GM21737 (cell line): Measurements from ENCODE around the gene NRF1.

Experiments
- ATAC-seq: cut with Tn5 transposase; IDR thresholded peaks from one replicate; pipeline ENCODE4 v1.9.1; 2021; ENCODE audit warnings: mild to moderate bottlenecking, moderate library complexity; ENCODE audit not compliant: unreplicated experiment

Gene NRF1

DNA sequence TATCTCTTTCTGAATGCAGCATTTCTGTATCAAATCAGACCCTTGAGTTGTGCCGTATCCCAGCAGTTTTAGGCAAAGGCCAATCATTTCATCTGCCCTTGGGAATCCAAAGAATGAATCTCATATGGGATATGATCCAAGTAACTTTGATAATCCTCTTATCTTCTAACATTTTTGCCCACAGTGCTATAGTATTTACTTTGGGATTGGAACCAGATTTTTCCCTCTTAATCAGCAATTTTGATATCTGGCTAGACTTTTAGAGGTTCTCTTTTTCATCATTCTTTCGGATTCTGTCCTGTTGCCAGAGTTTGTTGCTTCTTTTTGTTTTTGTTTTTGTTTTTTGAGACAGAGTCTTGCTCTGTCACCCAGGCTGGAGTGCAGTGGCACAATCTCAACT is 118.0 kb downstream of the NRF1 start:
- ATAC-seq, result no peak

GRCh38 chr7:129730159-129730558 is 118.6 kb downstream of the NRF1 start:
- ATAC-seq, result no peak

- ATAC-seq, result no peak
These were observed 122.9 kb downstream of the NRF1 start for GRCh38 chr7:129734400-129734799.

GRCh38 chr7:129739427-129739826 is 127.9 kb downstream of the NRF1 start:
- no peak for ATAC-seq

GRCh38 chr7:129740574-129741410 is 129.3 kb downstream of the NRF1 start:
- no peak for ATAC-seq

- no peak for ATAC-seq
These were observed 130.3 kb downstream of the NRF1 start for GRCh38 chr7:129741743-129742213.

DNA sequence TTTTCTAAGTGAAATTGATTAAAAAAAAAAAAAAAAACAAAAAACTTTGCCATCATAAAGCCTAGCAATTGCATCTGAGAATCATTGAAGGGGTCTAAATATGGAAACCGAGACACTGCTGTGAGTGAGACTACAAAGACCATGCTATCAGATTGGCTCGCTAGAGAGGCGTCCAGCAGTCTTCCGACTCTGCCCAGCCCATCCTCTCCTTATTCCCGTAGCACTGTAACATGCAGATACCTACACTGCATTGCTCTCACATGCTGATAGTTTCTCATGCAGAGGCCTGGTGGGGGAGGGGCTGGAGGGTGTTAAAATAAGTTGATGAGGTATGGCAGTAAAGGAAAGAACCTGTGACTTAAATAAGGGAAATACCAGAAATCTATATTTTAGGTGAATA is 130.7 kb downstream of the NRF1 start:
- no peak for ATAC-seq

DNA sequence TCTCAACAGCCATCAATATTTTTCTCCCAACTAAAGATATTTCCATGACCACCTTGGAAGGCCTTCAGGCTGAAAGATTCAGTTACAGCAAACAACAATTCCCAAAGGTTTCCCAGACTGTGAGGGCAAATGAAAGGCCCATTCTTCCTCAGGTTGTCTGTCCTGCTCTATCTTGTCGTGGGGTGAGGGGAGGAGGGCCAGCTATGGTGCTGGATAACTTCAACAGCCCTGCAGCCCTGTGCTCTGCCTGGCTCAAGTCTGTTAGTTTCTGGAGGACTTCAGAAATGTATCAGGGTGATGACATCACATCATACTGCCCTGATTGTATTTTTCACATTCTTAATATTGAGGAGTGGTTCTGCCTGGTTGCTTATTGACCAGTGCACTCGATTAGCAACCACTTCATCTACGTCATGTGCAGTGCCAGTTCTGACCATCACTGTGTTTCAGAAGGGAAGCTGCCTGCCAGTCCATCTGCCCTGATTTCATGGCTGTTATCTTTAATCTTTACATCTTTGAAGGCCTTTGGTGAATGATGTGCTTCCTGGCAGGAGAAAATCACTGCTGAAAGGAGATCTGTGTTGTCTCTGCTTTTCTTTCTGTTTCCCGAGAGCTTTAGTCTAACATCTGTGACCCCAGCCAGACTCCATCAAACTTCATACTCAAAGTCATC is 135.5 kb downstream of the NRF1 start:
- no peak for ATAC-seq

- ATAC-seq, result no peak
These were observed 137.0 kb downstream of the NRF1 start for GRCh38 chr7:129748356-129749109.

DNA sequence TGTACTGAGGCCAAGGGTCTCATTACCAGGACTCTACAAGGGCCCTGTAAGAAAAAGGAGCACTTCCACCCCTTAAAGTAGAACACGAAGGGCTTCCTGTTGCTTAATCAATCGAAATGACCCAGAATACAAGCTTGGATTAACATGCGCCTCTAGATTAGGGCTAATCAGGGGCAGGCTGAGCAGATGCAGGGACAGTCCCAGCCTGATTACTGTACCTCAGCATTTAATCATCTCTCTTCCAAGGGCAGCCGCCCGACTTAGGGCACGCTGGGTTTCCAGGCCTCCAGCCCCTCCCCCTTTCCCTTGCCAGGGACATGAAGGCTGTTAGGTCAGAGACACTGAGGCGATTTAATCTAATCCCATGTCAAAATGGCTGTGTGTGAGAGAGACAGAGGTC is 138.6 kb downstream of the NRF1 start:
- no peak for ATAC-seq

GRCh38 chr7:129750501-129750900 is 139.0 kb downstream of the NRF1 start:
- no peak for ATAC-seq

GRCh38 chr7:129751916-129752315 is 140.4 kb downstream of the NRF1 start:
- ATAC-seq, result no peak

DNA sequence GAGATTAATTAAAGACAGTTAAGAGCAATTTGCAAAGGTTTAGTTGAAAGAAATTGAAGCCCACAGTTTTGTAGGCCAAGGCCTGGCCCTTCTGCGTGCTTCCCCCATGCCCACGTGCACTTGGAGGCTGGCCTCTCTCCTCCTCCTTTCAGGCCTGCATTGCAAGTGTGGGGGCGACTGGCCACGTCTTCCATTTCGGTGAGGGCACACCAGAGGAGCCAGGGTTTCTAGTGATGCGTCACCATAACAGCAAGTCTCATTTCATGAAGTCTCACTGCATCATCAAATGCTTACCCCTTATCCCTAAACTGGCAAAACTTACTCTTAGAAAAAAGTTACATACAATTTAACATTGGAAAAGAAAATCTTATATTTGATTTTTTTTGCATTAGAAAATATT is 141.2 kb downstream of the NRF1 start:
- no peak for ATAC-seq

DNA sequence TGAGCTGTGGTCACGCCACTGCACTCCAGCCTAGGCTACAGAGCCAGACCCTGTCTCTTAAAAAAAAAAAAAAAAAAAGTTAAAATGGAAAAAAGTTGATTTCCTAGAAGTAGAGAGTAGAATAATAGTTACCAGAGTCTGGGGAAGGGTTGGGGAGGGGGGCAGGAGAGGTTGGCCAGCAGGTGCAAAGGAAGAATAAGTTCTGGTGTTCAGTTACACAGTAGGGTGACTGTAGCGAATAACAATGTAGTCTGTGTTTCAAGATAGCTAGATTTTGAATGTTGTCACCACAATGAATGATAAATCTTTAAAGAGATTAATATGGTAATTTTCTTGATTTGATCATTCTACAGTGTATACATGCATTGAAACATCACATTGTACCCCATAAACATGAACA is 142.9 kb downstream of the NRF1 start:
- ATAC-seq, result no peak

DNA sequence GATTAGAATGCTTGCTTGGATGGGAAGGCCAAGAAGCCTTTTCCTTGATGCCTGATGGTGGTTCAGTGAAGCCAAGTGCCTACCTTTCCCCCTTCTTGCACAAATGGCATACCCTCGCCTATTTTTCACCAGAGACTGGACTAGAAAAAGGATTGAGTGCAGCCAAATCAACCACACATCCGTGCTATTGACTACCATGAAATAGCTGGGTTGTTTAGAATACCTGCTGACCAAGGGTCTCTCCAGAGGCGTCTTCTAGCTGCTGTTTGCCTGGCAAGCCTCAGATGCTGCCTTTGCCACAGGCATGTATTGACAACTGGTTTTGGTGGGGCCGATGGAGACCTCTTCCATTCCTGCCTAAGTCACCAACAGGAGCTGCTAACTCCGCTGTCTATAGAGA is 146.5 kb downstream of the NRF1 start:
- ATAC-seq, result no peak

DNA sequence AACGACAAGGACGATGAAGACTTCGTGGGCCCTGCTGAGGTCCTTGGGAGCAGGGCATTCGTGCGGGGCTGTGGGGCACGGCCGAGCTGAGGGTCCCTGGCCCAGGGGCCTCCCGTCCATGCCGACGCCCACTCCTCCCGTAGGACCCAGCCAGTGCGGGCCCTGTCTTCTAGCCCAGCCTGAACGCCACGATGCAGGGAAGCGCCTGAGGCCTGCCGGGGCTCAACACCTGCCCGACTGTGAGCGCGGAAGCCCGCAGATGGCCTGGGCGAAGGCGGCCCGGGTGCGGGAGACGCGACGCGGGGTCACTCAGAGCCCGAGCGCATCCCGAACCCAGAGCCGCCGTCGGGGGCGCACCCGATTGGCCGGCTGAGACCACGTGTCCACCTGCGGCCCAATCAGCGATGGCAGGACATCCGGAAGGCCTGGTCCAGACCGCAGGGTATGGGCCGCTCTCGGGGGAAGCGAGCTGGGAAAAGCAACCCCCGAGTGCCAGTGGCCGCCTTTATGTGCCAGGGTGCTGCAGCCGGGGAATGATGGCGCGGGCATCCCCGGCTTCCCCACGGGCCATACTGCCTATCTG is 151.0 kb downstream of the NRF1 start:
- no peak for ATAC-seq

DNA sequence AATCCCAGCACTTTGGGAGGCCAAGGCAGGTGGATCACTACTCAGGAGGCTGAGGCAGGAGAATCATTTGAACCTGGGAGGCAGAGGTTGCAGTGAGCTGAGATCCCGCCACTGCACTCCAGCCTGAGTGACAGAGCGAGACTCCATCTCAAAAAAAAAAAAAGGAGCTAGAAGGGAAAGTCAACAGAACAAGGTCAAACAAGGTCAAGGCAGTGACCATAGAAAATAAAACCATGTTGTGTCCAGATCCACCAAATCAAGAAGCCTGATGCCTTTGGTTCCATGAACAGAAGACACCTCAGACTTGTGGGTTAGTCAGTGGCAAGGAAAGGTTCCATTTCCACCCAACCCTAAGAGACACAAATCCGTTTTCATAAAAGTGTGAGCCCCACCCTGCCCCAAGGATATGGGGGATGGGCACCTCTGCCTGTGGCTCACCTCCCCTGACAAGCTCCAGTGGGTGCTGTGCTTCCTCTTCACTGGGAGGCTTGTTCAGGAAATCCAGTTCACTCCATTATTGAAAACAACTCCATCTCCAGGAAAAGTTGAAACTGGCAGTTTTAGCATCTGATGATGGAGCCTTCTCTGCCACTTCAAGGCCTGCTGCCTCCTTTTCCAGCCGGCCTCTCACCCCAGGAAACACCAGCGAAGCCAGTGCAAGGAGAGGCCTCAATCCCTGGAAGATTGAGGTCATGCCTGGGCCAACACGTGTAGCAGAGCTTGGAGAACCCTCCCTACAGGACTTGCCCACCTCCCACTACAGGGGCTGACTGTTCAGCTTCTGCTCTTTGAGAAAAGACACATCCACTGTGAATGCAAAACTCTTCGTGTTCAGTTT is 152.9 kb downstream of the NRF1 start:
- no peak for ATAC-seq

DNA sequence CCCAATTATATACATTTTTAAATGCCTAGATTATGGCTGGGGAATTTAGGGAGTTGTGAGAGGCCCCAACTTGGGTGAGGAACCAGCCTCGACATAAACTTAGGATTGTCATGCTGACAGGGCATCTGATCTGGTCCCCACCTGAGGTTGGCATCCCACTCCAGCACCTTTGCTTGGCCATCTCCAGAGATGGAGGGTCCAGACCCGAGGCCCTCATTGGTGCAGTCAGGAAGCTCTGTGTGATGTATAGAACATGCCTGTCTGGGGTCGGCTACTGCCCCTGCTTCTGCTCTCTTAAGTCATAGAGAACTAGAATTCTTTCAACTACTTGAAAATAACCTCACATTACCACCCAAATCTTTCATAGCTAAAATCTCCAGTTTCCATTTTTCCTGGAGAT is 153.8 kb downstream of the NRF1 start:
- ATAC-seq, result no peak

DNA sequence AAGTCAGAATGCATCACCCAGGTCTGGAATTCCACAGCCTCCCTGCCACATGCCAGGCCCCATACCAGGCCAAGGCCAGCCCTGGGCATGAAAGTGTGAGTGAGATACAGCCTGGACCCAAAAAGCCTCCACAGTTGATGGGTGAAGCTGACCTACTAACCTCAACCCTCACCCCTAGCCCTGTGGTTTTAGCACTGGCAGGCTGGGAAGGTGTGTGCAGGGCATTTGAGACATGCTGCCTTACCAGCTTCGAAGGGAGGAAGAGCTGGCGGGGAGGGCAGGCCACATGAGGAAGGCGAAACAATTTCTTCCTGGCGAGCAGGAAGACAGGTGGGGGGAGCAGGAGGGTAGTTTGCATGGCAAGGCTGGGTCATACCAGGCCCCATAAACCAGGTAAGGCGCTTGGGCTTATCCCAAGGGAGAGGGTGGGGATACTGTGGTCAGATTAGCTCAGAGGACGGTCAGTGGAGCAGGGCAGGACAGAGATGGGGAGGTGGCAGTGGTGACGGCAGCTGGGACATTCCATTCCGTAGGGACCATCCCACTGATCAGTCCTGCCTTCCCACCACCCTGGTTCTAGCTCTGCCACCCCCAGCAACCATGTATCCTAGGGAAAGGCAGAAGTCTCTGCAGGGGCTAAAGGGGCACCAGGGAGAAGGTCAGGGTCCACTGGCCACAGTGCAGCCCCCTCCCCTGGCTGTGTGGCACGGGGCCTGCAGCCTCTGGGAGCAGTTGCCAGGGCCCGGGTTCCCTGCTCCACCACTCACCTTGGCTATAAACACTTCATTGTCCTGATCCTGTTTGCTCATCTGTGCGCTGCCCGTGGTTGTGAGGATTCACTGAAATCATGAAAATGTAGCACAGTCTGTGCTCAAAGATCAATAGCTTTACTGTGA is 155.8 kb downstream of the NRF1 start:
- no peak for ATAC-seq
